Activated CD8-positive, alpha-beta T cell treated with anti-CD3 and anti-CD28 coated beads, Interleukin-2, amount 10 ng/mL, durations not matched to agents 7 days and 5 days (primary cell): ENCODE data around the gene PSMD13. TPM values are rescaled to one million over a fixed set of nuclear protein-coding genes. Genes with fewer than 3 reads are reported as not detected.
A peak's percentile ranks its signal among the peaks of the same experiment; 100 is the strongest.

Experiments used
- ATAC-seq: fragments of 150-1000 bp; cut with Tn5 transposase; one replicate; pipeline ENCODE4 v1.10.0; 2021; ENCODE audit warnings: moderate library complexity
- CTCF ChIA-PET: fragments of 350-600 bp; sonication (Branson Sonifier 250); formaldehyde crosslinking; loops from one replicate; lab custom pipeline; 2021; ENCODE audit warnings: antibody characterized with exemption; lab: Charles Lee
- POLR2A ChIA-PET: fragments of 350-600 bp; sonication (Branson Sonifier 250); formaldehyde crosslinking; loops from one replicate; lab custom pipeline; 2021; ENCODE audit warnings: antibody characterized with exemption; lab: Charles Lee
- DNase-seq: peaks from one replicate; pipeline ENCODE4 v3.0.0-alpha.2; 2020
- H3K27ac Mint-ChIP-seq: one replicate; pipeline ENCODE4 v1.8.0; 2021; ENCODE audit warnings: mild to moderate bottlenecking, mixed read lengths
- H3K27me3 Mint-ChIP-seq: one replicate; pipeline ENCODE4 v1.8.0; 2021; ENCODE audit warnings: low read depth, mixed read lengths
- H3K36me3 Mint-ChIP-seq: one replicate; pipeline ENCODE4 v1.8.0; 2021; ENCODE audit warnings: low read depth, mixed read lengths
- H3K4me1 Mint-ChIP-seq: one replicate; pipeline ENCODE4 v1.8.0; 2021; ENCODE audit warnings: low read depth, mixed read lengths
- H3K4me3 Mint-ChIP-seq: one replicate; pipeline ENCODE4 v1.8.0; 2021; ENCODE audit warnings: mild to moderate bottlenecking, mixed read lengths
- H3K9me3 Mint-ChIP-seq: one replicate; pipeline ENCODE4 v1.8.0; 2022; ENCODE audit warnings: mixed read lengths; ENCODE audit not compliant: insufficient read depth
- total RNA-seq, 2 experiments: library from RNA; stranded (reverse); gene quantifications; one replicate each; pipeline ENCODE4 v1.2.3, GENCODE V29; 2021

Gene PSMD13
- total RNA-seq, 2 experiments from 2014 or later, result 164 to 173 TPM

GRCh38 chr11:292211-293121 is 55.7 kb downstream of the PSMD13 start:
- Mint-ChIP-seq H3K4me3 (peak overlapping the region; percentile 88), H3K9me3 (no peaks in the 10 kb centered on the region), H3K27ac (peak overlapping the region; percentile 77), H3K4me1 (peaks cover 72% of the 10 kb centered on the region), H3K36me3 (peaks cover 77% of the 10 kb centered on the region), H3K27me3 (no peaks in the 10 kb centered on the region)
- ChIA-PET CTCF (interaction anchor here (7.1 kb wide), 1 partner anchor 43 kb away, joined by 76 read pairs; no protein-coding TSS in a partner anchor), POLR2A (interaction anchor here (1.0 to 10.0 kb wide), 5 partner anchors 7 to 42 kb away, joined by 3 to 97 read pairs (median 41); partner anchors contain the start of genes IFITM5 and NLRP6)
- no peak for DNase-seq
- no peak for ATAC-seq

DNA sequence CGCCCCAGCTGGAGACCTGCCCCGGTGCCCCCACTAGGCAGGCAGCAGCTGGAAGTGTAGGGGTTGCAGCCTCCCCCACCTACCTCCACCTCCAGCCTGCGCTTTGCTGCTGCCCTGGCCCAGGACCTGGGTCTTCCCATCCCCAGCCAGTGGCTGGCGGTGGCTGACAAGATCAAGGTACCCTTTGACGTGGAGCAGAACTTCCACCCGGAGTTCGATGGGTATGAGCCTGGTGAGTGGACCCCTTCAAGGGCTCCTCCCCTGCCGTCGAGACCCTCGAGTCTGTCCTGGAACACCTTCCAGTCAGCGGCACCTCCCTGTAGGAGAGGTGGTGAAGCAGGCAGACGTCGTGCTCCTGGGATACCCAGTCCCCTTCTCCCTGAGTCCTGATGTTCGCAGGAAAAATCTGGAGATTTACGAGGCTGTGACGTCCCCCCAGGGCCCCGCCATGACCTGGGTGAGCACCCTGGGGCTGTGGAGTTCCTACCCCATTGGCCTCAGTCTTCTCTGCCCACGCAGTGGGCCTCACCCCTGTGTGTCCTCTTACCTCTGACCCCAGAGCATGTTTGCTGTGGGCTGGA is 56.6 kb downstream of the PSMD13 start:
- CTCF ChIA-PET, result interaction anchor here (1.0 to 2.3 kb wide), 2 partner anchors 11 to 43 kb away, joined by 3 to 11 read pairs; no protein-coding TSS in a partner anchor

DNA sequence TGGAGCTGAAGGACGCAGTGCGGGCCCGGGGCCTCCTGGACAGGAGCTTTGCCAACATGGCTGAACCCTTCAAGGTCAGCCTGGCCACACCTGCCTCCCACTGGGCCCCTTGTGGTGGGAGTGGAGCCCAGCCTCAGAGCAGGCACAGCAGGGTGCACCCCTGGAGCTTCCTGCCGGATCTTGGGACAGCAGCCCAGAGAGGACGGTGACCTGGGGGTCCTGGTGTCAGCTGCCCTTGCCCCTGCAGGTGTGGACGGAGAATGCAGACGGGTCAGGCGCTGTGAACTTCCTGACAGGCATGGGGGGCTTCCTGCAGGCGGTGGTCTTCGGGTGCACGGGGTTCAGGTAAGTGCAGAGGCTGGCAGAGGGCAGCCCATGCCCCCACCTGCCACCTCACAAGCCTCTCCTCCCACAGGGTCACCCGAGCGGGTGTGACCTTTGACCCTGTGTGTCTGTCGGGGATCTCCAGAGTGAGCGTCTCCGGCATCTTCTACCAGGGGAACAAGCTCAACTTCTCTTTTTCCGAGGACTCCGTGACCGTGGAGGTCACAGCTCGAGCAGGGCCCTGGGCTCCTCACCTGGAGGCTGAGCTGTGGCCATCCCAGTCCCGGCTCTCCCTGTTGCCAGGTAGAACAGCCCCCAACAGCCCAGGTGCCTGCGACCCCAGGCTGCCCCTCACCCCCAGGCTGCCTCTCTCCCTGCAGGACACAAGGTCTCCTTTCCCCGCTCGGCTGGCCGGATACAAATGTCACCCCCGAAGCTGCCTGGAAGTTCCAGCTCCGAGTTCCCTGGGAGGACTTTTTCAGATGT is 57.3 kb downstream of the PSMD13 start:
- Mint-ChIP-seq H3K27me3 (no peaks in the 10 kb centered on the region), H3K4me1 (peaks cover 82% of the 10 kb centered on the region), H3K9me3 (no peaks in the 10 kb centered on the region), H3K27ac (peak overlapping the region; percentile 81), H3K36me3 (peaks cover 69% of the 10 kb centered on the region), H3K4me3 (peak overlapping the region; percentile 88)
- DNase-seq (no peak), ATAC-seq (no peak)
- ChIA-PET POLR2A (interaction anchor here (0.7 to 10.0 kb wide), 4 partner anchors 14 to 26 kb away, joined by 3 to 97 read pairs (median 22); partner anchors contain the start of gene NLRP6), CTCF (interaction anchor here (0.9 to 2.3 kb wide), 4 partner anchors 11 to 155 kb away, joined by 3 to 11 read pairs (median 4); no protein-coding TSS in a partner anchor)

More for the DNA sequence above, 56.6 kb downstream of the PSMD13 start:
- Mint-ChIP-seq H3K4me1 (peaks cover 75% of the 10 kb centered on the region), H3K27ac (no peak overlapping the region), H3K36me3 (peaks cover 69% of the 10 kb centered on the region), H3K9me3 (no peaks in the 10 kb centered on the region), H3K4me3 (peak overlapping the region; percentile 88), H3K27me3 (no peaks in the 10 kb centered on the region)
- POLR2A ChIA-PET, result interaction anchor here (1.0 to 10.0 kb wide), 3 partner anchors 13 to 23 kb away, joined by 3 to 97 read pairs (median 41); partner anchors contain the start of gene NLRP6
- DNase-seq, result no peak
- ATAC-seq, result no peak

GRCh38 chr11:294780-295179 is 58.0 kb downstream of the PSMD13 start:
- no peak for ATAC-seq
- ChIA-PET POLR2A (interaction anchor here (0.7 to 10.0 kb wide), 4 partner anchors 14 to 35 kb away, joined by 3 to 97 read pairs (median 22); partner anchors contain the start of gene NLRP6), CTCF (interaction anchor here (0.9 to 2.3 kb wide), 3 partner anchors 11 to 154 kb away, joined by 3 to 11 read pairs (median 4); no protein-coding TSS in a partner anchor)
- H3K4me1 Mint-ChIP-seq, result peaks cover 83% of the 10 kb centered on the region
- no peak for DNase-seq
- H3K36me3 Mint-ChIP-seq, result peaks cover 64% of the 10 kb centered on the region
- H3K27ac Mint-ChIP-seq, result peak overlapping the region; percentile 81
- peak overlapping the region; percentile 65 for H3K4me3 Mint-ChIP-seq
- H3K27me3 Mint-ChIP-seq, result no peaks in the 10 kb centered on the region
- H3K9me3 Mint-ChIP-seq, result no peaks in the 10 kb centered on the region

- Mint-ChIP-seq H3K36me3 (peaks cover 57% of the 10 kb centered on the region), H3K9me3 (no peaks in the 10 kb centered on the region), H3K27me3 (peaks cover 4% of the 10 kb centered on the region), H3K4me3 (peak overlapping the region; percentile 65), H3K4me1 (peaks cover 86% of the 10 kb centered on the region), H3K27ac (peak overlapping the region; percentile 81)
- POLR2A ChIA-PET, result interaction anchor here (0.7 to 10.0 kb wide), 5 partner anchors 11 to 34 kb away, joined by 3 to 97 read pairs (median 3); partner anchors contain the start of gene NLRP6
- no peak for DNase-seq
- no peak for ATAC-seq
- CTCF ChIA-PET, result interaction anchor here (2.3 kb wide), 1 partner anchor 45 kb away, joined by 11 read pairs; no protein-coding TSS in a partner anchor
These were observed 58.8 kb downstream of the PSMD13 start for GRCh38 chr11:295351-296170.

DNA sequence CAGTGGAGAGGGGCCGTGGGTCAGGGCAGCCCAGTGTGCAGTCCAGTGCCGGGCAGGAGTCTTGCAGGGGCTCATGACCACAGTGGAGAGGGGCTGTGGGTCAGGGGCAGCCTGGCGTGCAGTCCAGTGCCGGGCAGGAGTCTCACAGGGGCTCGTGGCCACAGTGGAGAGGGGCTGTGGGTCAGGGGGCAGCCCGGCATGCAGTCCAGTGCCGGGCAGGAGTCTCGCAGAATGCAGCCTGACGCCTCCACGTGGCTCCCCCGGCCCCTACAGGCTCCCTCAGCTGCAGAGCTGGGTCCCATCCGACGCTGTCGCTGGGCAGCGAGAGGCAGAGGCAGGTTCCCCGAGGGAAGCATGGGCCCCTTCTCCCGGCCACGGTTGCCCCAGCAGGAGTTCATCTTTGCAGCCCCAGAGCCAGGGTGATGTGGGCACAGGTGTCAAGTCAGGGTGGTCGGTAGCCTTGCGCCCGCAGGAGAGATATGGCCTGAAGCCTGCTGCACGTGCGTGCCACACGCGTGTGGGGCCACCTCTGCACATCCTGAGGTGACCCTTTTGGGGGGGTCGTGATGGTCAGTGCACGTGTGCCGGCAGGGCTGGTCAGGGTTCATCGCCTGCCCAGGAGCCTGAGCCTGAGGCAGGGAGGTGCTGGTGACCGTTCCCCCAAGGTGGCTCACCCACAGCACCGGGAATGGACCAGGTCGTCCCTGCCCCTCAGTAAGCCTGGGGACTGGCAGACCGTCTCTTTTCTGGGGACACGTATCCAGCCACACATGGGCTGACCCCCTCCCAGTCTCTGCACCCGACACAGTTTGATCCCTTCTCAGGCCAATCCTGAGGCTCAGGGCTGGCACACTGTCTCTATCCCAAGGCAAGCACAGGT is 59.6 kb downstream of the PSMD13 start:
- H3K27ac Mint-ChIP-seq, result peak overlapping the region; percentile 85
- CTCF ChIA-PET, result no interaction called here
- POLR2A ChIA-PET, result interaction anchor here (1.3 to 10.0 kb wide), 3 partner anchors 12 to 20 kb away, joined by 3 to 97 read pairs (median 41); partner anchors contain the start of gene NLRP6
- H3K4me1 Mint-ChIP-seq, result peaks cover 85% of the 10 kb centered on the region
- H3K27me3 Mint-ChIP-seq, result peaks cover 8% of the 10 kb centered on the region
- DNase-seq, result no peak
- no peak for ATAC-seq
- H3K9me3 Mint-ChIP-seq, result no peaks in the 10 kb centered on the region
- H3K4me3 Mint-ChIP-seq, result peak overlapping the region; percentile 65
- H3K36me3 Mint-ChIP-seq, result peaks cover 49% of the 10 kb centered on the region

DNA sequence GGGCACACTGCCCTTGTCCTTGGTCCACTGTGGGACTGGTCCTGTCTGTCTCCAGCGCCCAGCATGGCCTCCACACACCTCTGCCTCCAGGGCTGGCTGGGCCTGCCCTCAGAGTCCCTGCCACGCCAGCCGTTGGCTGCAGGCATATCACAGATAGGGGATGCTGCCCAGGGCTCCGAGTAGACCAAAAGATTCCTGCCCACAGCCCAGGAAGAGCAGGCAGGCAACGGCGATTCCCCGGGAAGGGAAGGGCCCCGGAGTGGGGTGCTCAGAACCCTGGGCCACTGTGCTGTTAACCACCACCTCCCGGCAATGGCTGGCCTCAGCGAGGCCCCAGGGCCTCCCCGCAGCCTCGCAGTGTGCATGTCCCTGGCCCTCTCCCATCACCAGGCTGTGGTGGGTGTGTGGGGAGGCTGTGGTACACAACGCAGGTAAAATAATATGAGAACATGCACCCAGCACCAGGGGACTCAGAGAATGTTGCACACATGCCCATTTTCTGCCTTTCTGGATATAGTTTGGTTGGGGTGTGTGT is 60.3 kb downstream of the PSMD13 start:
- peaks cover 81% of the 10 kb centered on the region for H3K4me1 Mint-ChIP-seq
- no peaks in the 10 kb centered on the region for H3K9me3 Mint-ChIP-seq
- peaks cover 45% of the 10 kb centered on the region for H3K36me3 Mint-ChIP-seq
- H3K4me3 Mint-ChIP-seq, result peak overlapping the region; percentile 30
- H3K27ac Mint-ChIP-seq, result peak overlapping the region; percentile 85
- POLR2A ChIA-PET, result interaction anchor here (1.2 to 5.7 kb wide), 4 partner anchors 8 to 19 kb away, joined by 6 to 54 read pairs (median 16); partner anchors contain the start of genes IFITM2 and PGGHG
- CTCF ChIA-PET, result no interaction called here
- no peak for DNase-seq
- ATAC-seq, result peak; percentile 50
- H3K27me3 Mint-ChIP-seq, result peaks cover 9% of the 10 kb centered on the region

GRCh38 chr11:297586-298405 is 61.0 kb downstream of the PSMD13 start:
- ChIA-PET POLR2A (interaction anchor here (1.2 to 5.7 kb wide), 6 partner anchors 8 to 47 kb away, joined by 4 to 54 read pairs (median 8); partner anchors contain the start of genes IFITM2 and PGGHG), CTCF (interaction anchor here (1.3 kb wide), 1 partner anchor 67 kb away, joined by 3 read pairs; no protein-coding TSS in a partner anchor)
- peaks cover 9% of the 10 kb centered on the region for H3K27me3 Mint-ChIP-seq
- peak overlapping the region; percentile 30 for H3K4me3 Mint-ChIP-seq
- H3K36me3 Mint-ChIP-seq, result peaks cover 43% of the 10 kb centered on the region
- H3K9me3 Mint-ChIP-seq, result no peaks in the 10 kb centered on the region
- ATAC-seq, result peak; percentile 64
- peaks cover 83% of the 10 kb centered on the region for H3K4me1 Mint-ChIP-seq
- peak overlapping the region; percentile 85 for H3K27ac Mint-ChIP-seq
- peak; percentile 93 for DNase-seq
